ENCODE results near the gene CES4A. TPM values are rescaled to one million over a fixed set of nuclear protein-coding genes. Genes with fewer than 3 reads are reported as not detected.
A peak's percentile ranks its signal among the peaks of the same experiment; 100 is the strongest.
"Not testable (repeated sequence)": the region's sequence is repeated elsewhere in the genome, so short reads cannot be mapped to it uniquely, and the experiment has no call there.

Gene CES4A
- polyA plus RNA-seq, 4 donors = 6.7 to 9.5 (median 7.8) TPM

- DNase-seq (ENCODE audit: low read depth in 4 of 4, low spot score in 3 of 4) = no peak
Observed at GRCh38 chr16:66983033-66983432, 5.4 kb upstream of the CES4A start.

- no peak for DNase-seq (ENCODE audit: low read depth in 4 of 4, low spot score in 3 of 4)
Observed at GRCh38 chr16:66984892-66985311, 3.5 kb upstream of the CES4A start.

- no peak for DNase-seq (ENCODE audit: low read depth in 4 of 4, low spot score in 3 of 4)
Observed at GRCh38 chr16:66986559-66986958, 1.8 kb upstream of the CES4A start.

- DNase-seq (ENCODE audit: low read depth in 4 of 4, low spot score in 3 of 4) = no peak
Observed at GRCh38 chr16:66991545-66992077, 3.2 kb downstream of the CES4A start.

- DNase-seq (ENCODE audit: low read depth in 4 of 4, low spot score in 3 of 4) = not testable (repeated sequence)
Observed at GRCh38 chr16:66993558-66993957, 5.2 kb downstream of the CES4A start.

GRCh38 chr16:66996324-66996982, 8.1 kb downstream of the CES4A start:
- DNase-seq (ENCODE audit: low read depth in 4 of 4, low spot score in 3 of 4) = no peak

GRCh38 chr16:66996983-66997358, 8.6 kb downstream of the CES4A start:
- no peak for DNase-seq (ENCODE audit: low read depth in 4 of 4, low spot score in 3 of 4)

GRCh38 chr16:67000384-67001351, 12.3 kb downstream of the CES4A start:
- DNase-seq (ENCODE audit: low read depth in 4 of 4, low spot score in 3 of 4) = no peak

- no peak for DNase-seq (ENCODE audit: low read depth in 4 of 4, low spot score in 3 of 4)
Observed at GRCh38 chr16:67001726-67002125, 13.3 kb downstream of the CES4A start.

- no peak for DNase-seq (ENCODE audit: low read depth in 4 of 4, low spot score in 3 of 4)
Observed at GRCh38 chr16:67006930-67007658, 18.7 kb downstream of the CES4A start.

GRCh38 chr16:67009158-67009557, 20.8 kb downstream of the CES4A start:
- DNase-seq (ENCODE audit: low read depth in 4 of 4, low spot score in 3 of 4) = no peak

- no peak for DNase-seq (ENCODE audit: low read depth in 4 of 4, low spot score in 3 of 4)
Observed at GRCh38 chr16:67011274-67011673, 22.9 kb downstream of the CES4A start.

- no peak for DNase-seq (ENCODE audit: low read depth in 4 of 4, low spot score in 3 of 4)
Observed at GRCh38 chr16:67013233-67013822, 24.9 kb downstream of the CES4A start.

GRCh38 chr16:67013823-67014633, 25.6 kb downstream of the CES4A start:
- peak in 3 of 4 donors; percentile 77 to 85 (median 81) for DNase-seq (ENCODE audit: low read depth in 4 of 4, low spot score in 3 of 4)

- no peak for DNase-seq (ENCODE audit: low read depth in 4 of 4, low spot score in 3 of 4)
Observed at GRCh38 chr16:67014634-67015312, 26.4 kb downstream of the CES4A start.

- no peak for DNase-seq (ENCODE audit: low read depth in 4 of 4, low spot score in 3 of 4)
Observed at GRCh38 chr16:67015313-67015731, 26.9 kb downstream of the CES4A start.

- no peak for DNase-seq (ENCODE audit: low read depth in 4 of 4, low spot score in 3 of 4)
Observed at GRCh38 chr16:67016143-67016542, 27.8 kb downstream of the CES4A start.

GRCh38 chr16:67016681-67017420, 28.5 kb downstream of the CES4A start:
- DNase-seq (ENCODE audit: low read depth in 4 of 4, low spot score in 3 of 4) = no peak

All from right renal pelvis (tissue), 4 donors.